SH-SY5Y (cell line): ENCODE results near the gene LMCD1.

Source experiments
- GATA2 ChIP-seq: IDR thresholded peaks from 2 replicates; pipeline ENCODE4 v1.6.1; 2011; ENCODE audit warnings: mild to moderate bottlenecking, low read depth, low read length
- GATA3 ChIP-seq: IDR thresholded peaks from 2 replicates; pipeline ENCODE4 v1.6.1; 2011; ENCODE audit warnings: low read depth, mild to moderate bottlenecking, low read length, moderate library complexity

DNA sequence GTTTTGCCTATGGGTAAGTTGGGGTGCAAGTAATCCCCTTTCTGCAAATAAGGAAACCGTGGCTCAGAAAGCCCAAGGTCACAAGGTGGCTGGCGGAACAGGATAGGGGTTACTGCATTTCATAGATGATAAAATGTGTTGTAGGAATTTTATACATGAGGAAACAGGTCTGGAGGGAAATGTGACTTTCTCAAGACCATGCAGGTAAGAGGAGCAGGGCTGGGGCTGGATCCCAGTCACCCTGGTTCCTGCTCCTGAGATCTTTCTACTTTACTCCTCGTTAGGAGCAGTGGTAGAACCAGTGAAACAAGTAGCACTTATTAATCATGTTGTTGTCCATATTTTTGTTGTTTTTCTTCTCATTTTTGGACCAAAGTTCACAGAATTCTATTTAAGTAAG, 79.8 kb downstream of the LMCD1 start:
- no peak for TF ChIP-seq GATA2
- TF ChIP-seq GATA3: no peak
